SK-N-SH treated with all-trans-retinoic acid at 6 μM for 48 hours (cell line): ENCODE results near the gene TOM1.

ENCODE experiments used
- ATAC-seq: fragments of 200-7000 bp; cut with Tn5 transposase; 3 replicates; pipeline ENCODE4 v1.9.1; 2020; ENCODE audit warnings: mild to moderate bottlenecking, moderate library complexity
- ARNTL ChIP-seq: fragments of 450-650 bp; formaldehyde crosslinking; IDR thresholded peaks from 2 replicates; pipeline ENCODE4 v1.5.0; 2020; ENCODE audit warnings: low read depth, mild to moderate bottlenecking, moderate library complexity, borderline replicate concordance
- BACH2 ChIP-seq: fragments of 250-450 bp; sonication (Bioruptor Pico); IDR thresholded peaks from 2 replicates; pipeline ENCODE4 v1.9.0; 2021; ENCODE audit warnings: mild to moderate bottlenecking, borderline replicate concordance
- CREB5 ChIP-seq: fragments of 250-450 bp; sonication (Bioruptor Pico); IDR thresholded peaks from 2 replicates; pipeline ENCODE4 v1.5.1; 2020; ENCODE audit warnings: low read depth, mild to moderate bottlenecking, moderate library complexity
- CSDC2 ChIP-seq: fragments of 250-450 bp; sonication (Bioruptor Pico); IDR thresholded peaks from 2 replicates; pipeline ENCODE4 v1.5.0; 2020; ENCODE audit warnings: mild to moderate bottlenecking, moderate library complexity
- CSRNP3 ChIP-seq: fragments of 250-450 bp; sonication (Bioruptor Pico); IDR thresholded peaks from 2 replicates; pipeline ENCODE4 v1.5.1; 2021; ENCODE audit warnings: mild to moderate bottlenecking, moderate library complexity
- ESRRG ChIP-seq: fragments of 250-450 bp; sonication (Bioruptor Pico); IDR thresholded peaks from 2 replicates; pipeline ENCODE4 v1.6.1; 2021; ENCODE audit warnings: mild to moderate bottlenecking
- GLIS3 ChIP-seq: fragments of 250-450 bp; sonication (Bioruptor Pico); IDR thresholded peaks from 2 replicates; pipeline ENCODE4 v1.5.0; 2020; ENCODE audit warnings: mild to moderate bottlenecking, moderate library complexity
- ISL1 ChIP-seq: fragments of 250-450 bp; sonication (Bioruptor Pico); IDR thresholded peaks from 2 replicates; pipeline ENCODE4 v2.1.2; 2022; ENCODE audit warnings: mild to moderate bottlenecking, moderate library complexity
- OSR1 ChIP-seq: fragments of 250-450 bp; sonication (Bioruptor Pico); IDR thresholded peaks from 2 replicates; pipeline ENCODE4 v1.8.0; 2022; ENCODE audit warnings: moderate library complexity, mild to moderate bottlenecking, inconsistent platforms
- POU6F1 ChIP-seq: fragments of 250-450 bp; sonication (Bioruptor Pico); IDR thresholded peaks from 2 replicates; pipeline ENCODE4 v1.8.0; 2021; ENCODE audit warnings: low read depth, mild to moderate bottlenecking, moderate library complexity, borderline replicate concordance
- PPARA ChIP-seq: fragments of 250-450 bp; sonication (Bioruptor Pico); IDR thresholded peaks from 2 replicates; pipeline ENCODE4 v1.5.0; 2020; ENCODE audit warnings: mild to moderate bottlenecking, borderline replicate concordance
- RARB ChIP-seq: fragments of 250-450 bp; sonication (Bioruptor Pico); IDR thresholded peaks from 2 replicates; pipeline ENCODE4 v1.8.0; 2021; ENCODE audit warnings: mild to moderate bottlenecking, moderate library complexity
- SNAI2 ChIP-seq: fragments of 250-450 bp; sonication (Bioruptor Pico); IDR thresholded peaks from 2 replicates; pipeline ENCODE4 v1.5.0; 2020; ENCODE audit warnings: mild to moderate bottlenecking, moderate library complexity
- TCF4 ChIP-seq: fragments of 250-450 bp; sonication (Bioruptor Pico); IDR thresholded peaks from 2 replicates; pipeline ENCODE4 v1.8.0; 2021; ENCODE audit warnings: mild to moderate bottlenecking, moderate library complexity, borderline replicate concordance
- TOX ChIP-seq: fragments of 250-450 bp; sonication (Bioruptor Pico); IDR thresholded peaks from 2 replicates; pipeline ENCODE4 v1.8.0; 2021; ENCODE audit warnings: mild to moderate bottlenecking, moderate library complexity, borderline replicate concordance
- TSHZ2 ChIP-seq: fragments of 250-450 bp; sonication (Bioruptor Pico); IDR thresholded peaks from 2 replicates; pipeline ENCODE4 v1.5.0; 2020; ENCODE audit warnings: mild to moderate bottlenecking, moderate library complexity
- ZC3H10 ChIP-seq: fragments of 250-450 bp; sonication (Bioruptor Pico); IDR thresholded peaks from 2 replicates; pipeline ENCODE4 v1.5.1; 2021; ENCODE audit warnings: mild to moderate bottlenecking, moderate library complexity
- ZFP3 ChIP-seq: fragments of 250-450 bp; sonication (Bioruptor Pico); IDR thresholded peaks from 2 replicates; pipeline ENCODE4 v1.5.0; 2020; ENCODE audit warnings: mild to moderate bottlenecking, moderate library complexity
- ZFP30 ChIP-seq: fragments of 450-650 bp; formaldehyde crosslinking; IDR thresholded peaks from 2 replicates; pipeline ENCODE4 v1.5.0; 2022; ENCODE audit warnings: mild to moderate bottlenecking, moderate library complexity
- ZNF565 ChIP-seq: fragments of 450-650 bp; formaldehyde crosslinking; conservative IDR thresholded peaks from 2 replicates; pipeline ENCODE4 v1.5.0; 2020; ENCODE audit warnings: low read depth, mild to moderate bottlenecking, moderate library complexity
- ZNF70 ChIP-seq: fragments of 450-650 bp; formaldehyde crosslinking; IDR thresholded peaks from 2 replicates; pipeline ENCODE4 v1.5.0; 2020; ENCODE audit warnings: mild to moderate bottlenecking, moderate library complexity
- ZNF8 ChIP-seq: fragments of 450-650 bp; formaldehyde crosslinking; IDR thresholded peaks from 2 replicates; pipeline ENCODE4 v1.5.0; 2020; ENCODE audit warnings: mild to moderate bottlenecking, moderate library complexity

Gene TOM1

DNA sequence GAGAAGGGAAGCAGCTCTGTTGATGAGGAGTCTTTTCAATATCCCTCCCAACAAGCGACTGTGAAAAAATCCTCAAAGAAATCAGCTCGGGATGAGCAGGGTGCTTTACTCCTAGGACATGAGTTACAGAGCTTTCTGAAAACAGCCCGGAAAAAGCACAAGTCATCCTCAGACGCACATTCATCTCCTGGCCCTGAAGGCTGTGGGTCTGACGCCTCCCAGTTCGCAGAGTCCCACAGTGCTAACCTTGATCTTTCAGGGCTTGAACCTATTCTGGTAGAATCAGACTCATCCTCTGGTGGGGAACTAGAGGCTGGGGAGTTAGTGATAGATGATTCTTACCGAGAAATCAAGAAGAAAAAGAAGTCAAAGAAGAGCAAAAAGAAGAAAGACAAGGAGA is 34.7 kb upstream of the TOM1 start:
- TF ChIP-seq ZFP30, result no peak
- no peak for TF ChIP-seq ISL1 (CRISPR knock-in tag)
- no peak for TF ChIP-seq BACH2 (CRISPR knock-in tag)
- TF ChIP-seq ZFP3, result no peak
- no peak for TF ChIP-seq GLIS3 (CRISPR knock-in tag)
- no peak for TF ChIP-seq ZNF70 (CRISPR knock-in tag)
- no peak for TF ChIP-seq RARB
- TF ChIP-seq ZNF8 (CRISPR knock-in tag), result no peak
- no peak for TF ChIP-seq CREB5 (CRISPR knock-in tag)
- no peak for TF ChIP-seq POU6F1 (CRISPR knock-in tag)
- TF ChIP-seq ARNTL (CRISPR knock-in tag), result no peak
- no peak for TF ChIP-seq OSR1 (CRISPR knock-in tag)
- no peak for TF ChIP-seq ZNF565 (CRISPR knock-in tag)
- TF ChIP-seq CSDC2 (CRISPR knock-in tag), result no peak
- no peak for ATAC-seq

- no peak for ATAC-seq
- TF ChIP-seq ISL1 (CRISPR knock-in tag), result no peak
- TF ChIP-seq CREB5 (CRISPR knock-in tag), result no peak
- no peak for TF ChIP-seq ZC3H10 (CRISPR knock-in tag)
- TF ChIP-seq, all 23 proteins: peak for 0
Observed at GRCh38 chr22:35266277-35266676, 33.4 kb upstream of the TOM1 start.

DNA sequence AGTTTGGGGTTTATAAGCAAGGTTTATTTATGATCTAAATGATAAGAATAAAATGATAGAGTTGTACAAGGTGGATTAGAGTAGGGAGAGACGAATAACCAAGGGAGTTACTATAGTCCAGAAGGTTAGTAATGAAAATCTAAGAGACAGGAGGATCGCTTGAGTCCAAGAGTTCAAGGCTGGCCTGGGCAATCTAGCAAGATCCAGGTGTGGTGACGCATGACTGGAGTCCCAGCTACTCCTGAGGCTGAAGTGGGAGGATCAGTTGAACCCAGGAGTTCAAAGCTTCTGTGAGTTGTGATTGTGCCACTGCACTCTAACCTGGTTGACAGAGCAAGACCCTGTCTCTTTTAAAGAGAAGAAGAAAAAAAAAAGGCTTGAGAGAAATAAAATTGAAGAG is 30.1 kb upstream of the TOM1 start:
- no peak for ATAC-seq
- TF ChIP-seq ZFP3, result no peak
- TF ChIP-seq CSRNP3 (CRISPR knock-in tag), result no peak
- TF ChIP-seq CREB5 (CRISPR knock-in tag), result no peak
- no peak for TF ChIP-seq RARB
- no peak for TF ChIP-seq ZNF70 (CRISPR knock-in tag)
- TF ChIP-seq ESRRG (CRISPR knock-in tag), result no peak
- no peak for TF ChIP-seq PPARA (CRISPR knock-in tag)
- TF ChIP-seq SNAI2 (CRISPR knock-in tag), result no peak
- TF ChIP-seq TSHZ2 (CRISPR knock-in tag), result no peak
- TF ChIP-seq ZNF8 (CRISPR knock-in tag), result no peak
- TF ChIP-seq GLIS3 (CRISPR knock-in tag), result no peak
- no peak for TF ChIP-seq ZNF565 (CRISPR knock-in tag)
- TF ChIP-seq ZC3H10 (CRISPR knock-in tag), result no peak
- TF ChIP-seq ARNTL (CRISPR knock-in tag), result no peak
- TF ChIP-seq ZFP30, result no peak
- TF ChIP-seq OSR1 (CRISPR knock-in tag), result no peak
- TF ChIP-seq TOX, result no peak
- TF ChIP-seq TCF4, result no peak
- no peak for TF ChIP-seq BACH2 (CRISPR knock-in tag)
- no peak for TF ChIP-seq CSDC2 (CRISPR knock-in tag)
- TF ChIP-seq, all 23 proteins: peak for 0
